CD4-positive, alpha-beta T cell treated with Interleukin-2 at 100 ng/mL for 4 hours (primary cell): Measurements from ENCODE around the gene USP49.
"Not testable (repeated sequence)": the region's sequence is repeated elsewhere in the genome, so short reads cannot be mapped to it uniquely, and the experiment has no call there.

Experiments used
- DNase-seq: peaks from one replicate; pipeline ENCODE4 v3.0.0-alpha.2; 2020; ENCODE audit warnings: low spot score

The USP49 gene

DNA sequence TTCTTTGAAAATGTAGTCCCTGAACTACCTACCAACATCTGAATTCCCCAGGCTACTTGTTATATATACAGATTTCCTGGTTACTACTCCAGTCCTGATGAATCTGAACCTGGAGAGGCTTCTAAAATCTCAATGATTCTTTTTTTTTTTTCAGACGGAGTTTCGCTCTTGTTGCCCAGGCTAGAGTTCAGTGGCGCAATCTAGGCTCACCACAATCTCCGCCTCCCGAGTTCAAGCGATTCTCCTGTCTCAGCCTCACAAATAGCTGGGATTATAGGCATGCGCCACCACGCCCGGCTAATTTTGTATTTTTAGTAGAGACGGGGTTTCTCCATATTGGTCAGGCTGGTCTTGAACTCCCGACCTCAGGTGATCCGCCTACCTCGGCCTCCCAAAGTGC lies 83.2 kb downstream of the USP49 start:
- not testable (repeated sequence) for DNase-seq

- DNase-seq: no peak
These were observed 84.1 kb downstream of the USP49 start for GRCh38 chr6:41811095-41811494.

GRCh38 chr6:41805830-41806774 lies 89.1 kb downstream of the USP49 start:
- DNase-seq: no peak

- DNase-seq: no peak
These were observed 93.8 kb downstream of the USP49 start for GRCh38 chr6:41801380-41801779.

GRCh38 chr6:41799559-41799911 lies 95.6 kb downstream of the USP49 start:
- no peak for DNase-seq

DNA sequence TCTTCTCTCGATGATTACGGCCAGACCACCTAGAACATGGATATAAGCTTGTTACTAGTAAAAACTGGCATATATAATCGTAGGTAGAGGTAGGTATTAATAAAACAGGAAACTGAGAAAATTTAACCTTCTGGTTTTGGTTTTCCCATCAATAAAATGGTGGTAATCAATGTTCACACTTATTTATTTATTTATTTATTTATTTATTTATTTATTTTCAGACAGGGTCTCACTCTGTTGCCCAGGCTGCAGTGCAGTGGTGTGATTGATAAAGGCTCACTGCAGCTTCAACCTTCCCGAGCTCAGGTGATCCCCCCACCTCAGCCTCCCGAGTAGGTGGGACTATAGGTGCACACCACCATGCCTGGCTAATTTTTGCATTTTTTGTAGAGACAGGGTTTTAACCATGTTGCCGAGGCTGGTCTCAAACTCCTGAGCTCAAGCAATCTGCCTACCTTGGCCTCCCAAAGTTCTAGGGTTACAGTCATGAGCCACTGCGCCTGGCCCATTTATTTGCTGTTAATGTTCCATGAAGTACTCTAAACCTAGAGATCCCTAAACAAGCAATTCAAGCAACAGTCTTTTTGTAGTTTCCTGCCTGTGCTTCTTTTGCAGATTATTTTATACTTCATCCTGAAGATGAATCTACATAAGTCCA lies 96.1 kb downstream of the USP49 start:
- DNase-seq: no peak

DNA sequence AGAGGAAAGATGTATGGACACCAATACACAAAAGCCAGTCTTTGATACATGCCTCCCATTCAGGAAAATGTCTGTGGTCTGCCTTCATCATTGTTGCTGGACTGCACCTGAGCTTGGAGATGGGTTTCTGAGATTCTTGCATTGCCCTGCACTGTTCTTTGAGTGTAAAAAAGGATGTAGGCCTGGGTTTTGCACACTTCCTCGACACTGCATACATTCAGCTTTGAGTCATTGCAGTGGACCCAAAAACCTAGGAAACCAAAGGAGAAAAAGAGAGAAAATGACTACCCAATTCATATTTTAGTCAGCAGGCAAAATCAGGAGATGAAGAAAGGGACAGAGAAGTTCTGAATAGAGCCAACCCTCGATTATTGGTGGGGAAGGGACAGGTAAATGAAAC lies 98.7 kb downstream of the USP49 start:
- DNase-seq: no peak

DNA sequence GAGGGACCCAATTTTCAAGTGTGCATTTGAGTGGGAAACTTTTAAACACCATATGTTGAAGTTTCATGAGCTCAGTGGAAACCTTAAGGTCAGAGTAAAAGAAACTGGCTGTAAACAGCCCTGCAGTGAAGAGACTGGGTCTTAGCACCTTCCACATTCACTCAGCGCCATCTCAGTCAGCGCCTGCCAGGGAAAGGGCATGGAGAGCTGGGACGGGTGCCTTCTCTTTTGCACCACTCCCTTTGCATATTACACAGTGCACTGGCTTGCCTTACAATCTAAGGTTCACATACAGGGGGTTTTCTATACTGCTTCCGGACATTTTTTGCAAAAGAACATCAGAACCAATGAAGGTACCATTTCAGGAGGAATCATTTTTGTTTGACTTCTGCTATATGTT lies 103.2 kb downstream of the USP49 start:
- no peak for DNase-seq

GRCh38 chr6:41791305-41791704 lies 103.9 kb downstream of the USP49 start:
- DNase-seq: no peak

DNA sequence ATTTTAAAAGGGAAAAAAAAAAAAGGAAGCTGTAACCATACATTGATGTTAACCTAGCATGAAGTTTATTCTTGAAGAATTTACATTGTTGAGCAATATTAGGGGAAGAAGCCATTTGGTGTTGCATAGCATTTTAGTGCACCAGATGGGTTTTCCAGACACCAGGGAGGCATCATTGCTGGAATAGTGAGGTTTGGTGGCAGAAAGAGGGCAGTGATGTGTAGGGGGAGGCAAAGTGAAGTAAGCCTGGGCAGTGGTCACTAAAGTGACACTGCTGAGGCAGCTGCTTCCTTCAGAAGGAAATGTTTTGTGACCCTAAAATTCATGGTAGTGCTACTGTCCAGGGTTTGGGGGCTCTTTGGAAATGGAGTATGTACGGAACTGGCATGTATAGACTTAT lies 105.1 kb downstream of the USP49 start:
- DNase-seq: no peak

DNA sequence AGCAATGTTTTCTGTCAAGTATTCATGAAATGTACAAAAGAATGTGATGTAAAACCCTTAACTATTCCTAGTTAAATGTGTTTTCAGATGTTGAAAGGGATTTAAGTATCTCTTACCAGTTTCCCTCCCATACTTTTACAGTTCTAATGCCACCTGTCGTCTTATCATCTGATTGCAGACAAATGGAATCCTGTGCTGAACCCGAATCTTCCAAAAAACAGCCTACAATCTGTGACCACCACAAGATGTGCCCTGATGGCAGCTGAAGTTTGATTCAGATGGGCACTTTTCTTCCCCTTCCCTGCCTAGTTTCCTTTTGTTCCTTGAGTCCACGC lies 105.8 kb downstream of the USP49 start:
- DNase-seq: no peak

DNA sequence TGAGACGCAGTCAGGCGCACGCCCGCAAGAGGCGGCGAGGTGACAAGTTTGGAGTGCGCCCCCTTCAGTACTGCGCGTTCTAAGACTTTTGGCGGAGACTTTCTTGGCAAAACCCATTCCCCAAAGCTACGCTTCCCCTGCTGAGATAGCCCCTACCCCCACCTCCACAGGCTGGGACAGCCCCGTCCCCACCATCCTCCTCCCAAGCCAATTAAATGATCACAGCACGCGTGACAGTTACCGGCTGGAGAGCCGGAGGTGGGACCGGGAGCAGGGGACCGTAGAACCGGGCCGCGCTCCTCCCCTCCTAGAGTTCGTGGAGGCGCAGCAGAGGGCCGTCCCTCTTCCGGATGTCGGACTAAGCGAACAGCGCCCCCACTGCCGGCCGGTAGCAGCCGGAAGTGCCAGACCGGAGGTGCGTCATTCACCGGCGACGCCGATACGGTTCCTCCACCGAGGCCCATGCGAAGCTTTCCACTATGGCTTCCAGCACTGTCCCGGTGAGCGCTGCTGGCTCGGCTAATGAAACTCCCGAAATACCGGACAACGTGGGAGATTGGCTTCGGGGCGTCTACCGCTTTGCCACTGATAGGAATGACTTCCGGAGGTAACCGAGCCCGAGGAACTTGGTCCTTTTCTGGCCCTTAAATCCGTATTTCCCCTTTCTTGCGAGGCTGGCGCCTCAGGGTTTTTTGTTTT lies 107.8 kb downstream of the USP49 start, which contains the start of gene TOMM6:
TOMM6 (plus strand) TSS at position 476 of the 699 bp plus-strand sequence; CDS start at position 480, 4 bp downstream.
- DNase-seq: peak; percentile 96

DNA sequence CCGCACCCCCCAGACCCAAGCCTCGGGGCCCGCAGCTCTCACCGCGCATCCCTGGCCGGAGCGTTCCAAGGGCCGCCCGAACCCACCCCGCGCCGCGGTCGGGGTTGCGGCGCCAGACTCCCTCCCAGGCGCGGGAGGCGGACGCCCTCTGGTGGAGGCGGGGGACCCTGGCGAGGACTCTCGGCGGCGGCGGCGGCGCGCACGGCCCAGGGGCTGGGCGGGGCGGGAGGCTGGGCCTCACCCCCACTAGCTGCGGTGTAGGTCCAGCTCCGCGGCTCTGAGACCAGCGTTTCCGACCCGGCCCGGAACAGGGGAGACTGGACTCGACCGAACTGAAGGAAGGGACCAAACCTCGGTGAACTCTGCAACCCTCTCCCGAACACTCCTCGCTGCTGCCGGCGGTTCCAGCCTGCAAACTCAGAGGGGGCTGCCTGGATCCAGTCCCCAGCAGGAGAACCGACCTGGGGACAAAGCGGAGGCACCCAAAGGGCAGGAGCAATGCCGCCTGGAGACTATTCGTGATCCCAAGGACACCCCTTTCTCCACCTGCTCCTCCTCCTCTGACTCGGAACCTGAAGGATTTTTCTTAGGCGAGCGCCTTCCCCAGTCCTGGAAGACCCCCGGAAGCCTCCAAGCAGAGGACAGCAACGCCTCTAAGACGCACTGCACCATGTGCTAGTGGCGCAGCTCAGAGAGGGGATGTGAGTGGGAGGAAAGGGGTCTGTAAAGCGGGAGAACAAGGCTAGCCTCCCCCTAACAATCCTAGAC lies 108.5 kb downstream of the USP49 start:
- DNase-seq: peak; percentile 88

- DNase-seq: no peak
These were observed 109.3 kb downstream of the USP49 start for GRCh38 chr6:41785689-41786450.

DNA sequence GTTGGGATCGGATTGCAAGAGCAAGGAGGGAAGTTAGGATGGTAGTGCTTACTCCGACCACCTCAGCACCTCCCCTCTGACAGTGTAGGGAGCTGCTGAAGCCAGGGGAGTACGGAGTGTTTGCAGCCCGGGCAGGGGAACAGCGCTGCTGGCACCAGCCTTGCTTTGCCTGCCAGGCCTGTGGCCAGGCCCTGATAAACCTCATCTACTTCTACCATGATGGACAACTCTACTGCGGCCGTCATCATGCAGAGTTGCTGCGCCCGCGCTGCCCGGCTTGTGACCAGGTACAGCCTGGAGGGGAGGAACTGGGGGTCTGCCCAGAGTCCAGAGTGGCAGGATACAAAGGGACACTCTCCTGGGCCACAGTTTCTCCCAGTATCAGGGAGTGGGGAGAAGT lies 109.9 kb downstream of the USP49 start:
- no peak for DNase-seq

DNA sequence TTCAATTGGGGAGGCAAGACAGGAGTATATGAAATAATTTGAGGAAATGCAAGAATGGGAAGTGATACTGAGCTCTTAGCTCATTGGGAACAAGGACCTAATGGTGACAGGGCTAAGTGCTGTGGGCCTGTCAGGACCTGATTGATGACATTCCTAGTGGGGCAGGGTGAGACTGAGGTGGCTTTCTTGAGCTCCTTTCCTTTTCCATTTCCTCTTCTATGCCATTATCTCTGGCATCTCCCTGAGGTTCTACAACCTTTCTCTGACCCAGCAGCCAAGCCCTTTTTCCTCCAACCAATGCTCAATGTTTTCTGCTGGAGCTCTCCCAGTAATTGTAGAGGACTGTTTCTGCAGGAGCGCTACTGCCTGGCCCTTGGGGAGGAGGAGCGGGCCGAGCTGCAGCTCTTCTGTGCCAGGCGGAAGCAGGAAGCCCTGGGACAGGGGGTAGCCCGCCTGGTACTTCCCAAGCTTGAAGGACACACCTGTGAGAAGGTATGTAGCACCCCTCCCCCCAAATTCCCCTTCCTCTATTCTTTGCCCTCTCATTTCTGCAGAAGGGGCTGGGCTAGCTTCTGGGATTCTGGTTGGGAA lies 110.5 kb downstream of the USP49 start:
- no peak for DNase-seq

- no peak for DNase-seq
These were observed 111.9 kb downstream of the USP49 start for GRCh38 chr6:41783106-41783780.

GRCh38 chr6:41781366-41781730 lies 113.8 kb downstream of the USP49 start:
- no peak for DNase-seq

DNA sequence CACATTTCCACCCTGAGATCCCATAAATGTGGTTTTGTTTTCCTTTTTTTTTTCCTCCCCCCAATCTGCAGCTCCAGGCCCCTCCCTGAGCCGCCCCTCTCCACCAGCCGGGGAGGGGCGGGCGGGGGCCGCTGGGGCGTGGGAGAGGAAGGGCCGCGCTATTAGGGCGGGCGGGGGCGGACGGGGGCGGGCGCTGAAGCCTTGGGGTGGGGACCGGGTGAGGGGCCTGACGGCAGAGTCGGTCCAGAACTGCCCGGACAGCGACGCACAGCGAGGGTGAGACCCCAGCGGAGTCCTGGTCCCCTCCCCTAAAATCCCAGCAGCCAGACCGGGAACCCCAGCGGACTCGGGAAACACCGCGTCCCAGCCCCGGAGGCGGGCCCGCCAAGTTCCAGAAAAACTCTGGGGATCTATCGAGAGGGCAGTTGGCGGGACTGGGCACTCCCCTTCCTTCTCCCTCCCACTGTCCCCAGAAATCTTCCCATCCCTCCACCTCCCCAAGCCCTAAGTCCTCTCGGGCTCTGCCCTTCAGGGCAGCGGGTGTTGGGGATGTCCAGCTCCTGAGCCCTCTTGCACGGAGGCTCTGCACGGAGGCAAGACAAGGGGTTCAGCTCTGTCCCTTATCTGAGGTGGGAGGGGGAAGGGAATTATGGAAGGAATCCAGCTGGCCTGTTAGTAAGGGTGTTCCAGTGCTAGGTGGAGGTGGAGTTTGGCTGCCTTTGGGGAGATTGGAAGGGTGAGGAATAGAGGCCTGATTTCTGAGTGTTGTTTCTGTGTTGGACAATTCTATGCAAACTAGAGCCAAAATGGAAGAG lies 114.4 kb downstream of the USP49 start, which contains the start of gene PRICKLE4:
PRICKLE4 (plus strand) TSS at position 232 of the 815 bp plus-strand sequence. CDS start 2,692 bp downstream, outside the sequence.
- DNase-seq: no peak
